Measurements from ENCODE around the gene THEMIS.

The THEMIS gene

GRCh38 chr6:127924440-127924839, 23.6 kb upstream of the THEMIS start:
- DNase-seq (ENCODE audit: low read depth): no peak
- TF ChIP-seq CTCF (conservative IDR thresholded peaks at IDR 0.05; ENCODE audit: low read depth, low read length): no peak
- no peak overlapping the region for H3K4me3 ChIP-seq (ENCODE audit: low read length)

GRCh38 chr6:127924031-127924430, 23.2 kb upstream of the THEMIS start:
- H3K4me3 ChIP-seq (ENCODE audit: low read length): no peak overlapping the region
- no peak for TF ChIP-seq CTCF (conservative IDR thresholded peaks at IDR 0.05; ENCODE audit: low read depth, low read length)

GRCh38 chr6:127923135-127923534, 22.3 kb upstream of the THEMIS start:
- no peak for TF ChIP-seq CTCF (conservative IDR thresholded peaks at IDR 0.05; ENCODE audit: low read depth, low read length)
- no peak for DNase-seq (ENCODE audit: low read depth)
- no peak overlapping the region for H3K4me3 ChIP-seq (ENCODE audit: low read length)

More at GRCh38 chr6:127924031-127924430, 23.2 kb upstream of the THEMIS start:
- DNase-seq (ENCODE audit: low read depth): no peak

GRCh38 chr6:127921982-127922381, 21.1 kb upstream of the THEMIS start:
- no peak for DNase-seq (ENCODE audit: low read depth)
- no peak overlapping the region for H3K4me3 ChIP-seq (ENCODE audit: low read length)
- TF ChIP-seq CTCF (conservative IDR thresholded peaks at IDR 0.05; ENCODE audit: low read depth, low read length): no peak

GRCh38 chr6:127920804-127921203, 19.9 kb upstream of the THEMIS start:
- DNase-seq (ENCODE audit: low read depth): no peak
- no peak for TF ChIP-seq CTCF (conservative IDR thresholded peaks at IDR 0.05; ENCODE audit: low read depth, low read length)
- H3K4me3 ChIP-seq (ENCODE audit: low read length): no peak overlapping the region

GRCh38 chr6:127918506-127919427, 17.9 kb upstream of the THEMIS start:
- DNase-seq (ENCODE audit: low read depth): no peak
- no peak overlapping the region for H3K4me3 ChIP-seq (ENCODE audit: low read length)
- no peak for TF ChIP-seq CTCF (conservative IDR thresholded peaks at IDR 0.05; ENCODE audit: low read depth, low read length)

- H3K4me3 ChIP-seq (ENCODE audit: low read length): no peak overlapping the region
- no peak for TF ChIP-seq CTCF (conservative IDR thresholded peaks at IDR 0.05; ENCODE audit: low read depth, low read length)
- no peak for DNase-seq (ENCODE audit: low read depth)
These were observed 16.9 kb upstream of the THEMIS start for GRCh38 chr6:127917766-127918165.

Measured in retinal pigment epithelial cell (primary cell).